HG03064 (cell line): ENCODE measurements around the gene LDLRAD4.

Experiments
- ATAC-seq: cut with Tn5 transposase; IDR thresholded peaks from one replicate; pipeline ENCODE4 v1.9.1; 2021; ENCODE audit warnings: low read depth; ENCODE audit not compliant: unreplicated experiment

The LDLRAD4 gene

DNA sequence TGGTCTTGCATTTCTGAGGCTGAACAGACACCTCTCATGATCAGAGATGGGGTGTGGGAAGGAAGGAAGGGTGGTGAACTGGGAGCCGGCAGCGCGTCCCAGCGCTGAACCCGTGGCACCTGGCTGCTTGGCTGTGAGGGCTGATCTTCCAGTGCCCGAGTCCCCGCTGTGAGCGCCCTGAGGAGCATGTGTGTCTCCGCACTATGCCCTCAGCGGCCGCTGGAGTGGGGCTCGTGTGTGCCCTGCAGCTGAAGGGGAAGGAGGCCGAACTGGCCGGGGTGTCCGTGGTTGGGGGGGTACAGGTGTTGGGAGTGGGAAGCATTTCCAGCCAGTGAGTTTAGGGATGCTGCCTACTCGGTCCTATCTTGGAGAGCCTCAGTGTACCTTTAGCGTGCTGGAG is 82.2 kb downstream of the LDLRAD4 start:
- no peak for ATAC-seq

DNA sequence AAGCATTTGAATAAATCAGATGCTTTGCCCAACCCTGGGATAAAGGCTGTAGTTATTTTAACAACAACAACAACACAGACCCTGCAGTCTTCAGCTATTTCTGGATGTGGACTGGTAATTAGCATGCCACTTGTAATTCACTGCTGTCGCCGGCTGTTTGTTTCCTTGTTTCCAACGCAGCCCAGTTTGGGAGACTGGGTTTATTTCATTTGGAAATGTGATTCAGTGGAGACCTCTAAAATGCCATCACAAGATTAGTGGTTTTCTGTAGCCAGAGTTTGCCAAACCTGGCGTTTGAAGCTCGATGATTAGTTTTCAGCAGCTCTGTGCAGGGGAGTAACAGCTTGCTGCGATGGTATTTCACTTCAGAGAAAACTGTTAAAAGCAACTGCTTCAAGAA is 83.5 kb downstream of the LDLRAD4 start:
- ATAC-seq = no peak

GRCh38 chr18:13302457-13303225 is 84.1 kb downstream of the LDLRAD4 start:
- ATAC-seq = no peak

DNA sequence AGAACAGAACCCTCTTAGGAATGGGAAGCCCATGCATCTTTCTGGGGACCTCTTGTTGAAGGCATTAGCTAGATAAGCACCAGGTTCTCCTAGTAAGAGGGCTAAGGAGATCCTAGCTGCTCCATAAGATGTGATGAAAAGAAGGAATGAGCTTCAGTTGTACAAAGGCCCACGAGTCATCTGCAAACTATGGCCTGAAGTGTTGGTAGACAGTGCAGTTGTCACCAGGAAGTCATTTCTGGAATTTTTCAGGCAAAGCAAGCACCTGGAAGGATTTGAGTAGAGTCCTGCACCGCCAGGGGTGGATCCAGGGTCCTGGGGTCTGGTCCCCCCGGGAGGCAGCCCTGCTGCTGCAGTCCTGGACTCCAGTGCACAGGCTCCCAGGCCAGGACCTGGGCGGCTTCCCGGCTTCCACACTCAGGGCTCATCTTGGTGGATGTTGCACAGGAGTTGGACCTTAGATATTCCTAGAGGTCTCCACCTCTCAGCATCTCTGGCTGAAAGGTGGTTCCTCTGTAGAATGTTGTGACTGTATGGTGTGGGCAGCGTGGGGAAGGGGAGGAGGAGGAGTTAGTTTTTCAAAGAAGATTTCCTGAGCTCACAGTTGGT is 85.3 kb downstream of the LDLRAD4 start:
- ATAC-seq = no peak

- no peak for ATAC-seq
Observed at GRCh38 chr18:13305301-13305700, 86.7 kb downstream of the LDLRAD4 start.

- no peak for ATAC-seq
Observed at GRCh38 chr18:13306583-13306982, 88.0 kb downstream of the LDLRAD4 start.

DNA sequence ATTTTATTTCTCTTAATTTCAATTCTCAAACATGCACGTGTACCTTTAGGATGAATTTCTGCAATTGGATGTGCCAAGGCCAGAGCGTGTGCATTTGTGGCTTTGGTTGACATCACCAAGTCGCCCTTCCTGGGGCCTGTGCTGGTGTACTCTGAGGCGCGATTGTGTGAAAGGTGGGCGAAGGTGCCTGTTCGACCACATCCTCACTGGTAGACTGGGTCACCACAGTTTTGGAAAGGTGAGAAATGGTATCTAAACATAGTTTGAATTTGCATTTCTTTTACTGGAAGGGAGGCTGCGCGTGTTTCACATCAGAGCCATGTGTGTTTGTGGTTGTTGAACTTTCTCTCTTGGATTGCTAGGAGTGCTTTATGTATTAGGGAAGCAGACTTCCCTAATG is 89.8 kb downstream of the LDLRAD4 start:
- ATAC-seq = no peak

DNA sequence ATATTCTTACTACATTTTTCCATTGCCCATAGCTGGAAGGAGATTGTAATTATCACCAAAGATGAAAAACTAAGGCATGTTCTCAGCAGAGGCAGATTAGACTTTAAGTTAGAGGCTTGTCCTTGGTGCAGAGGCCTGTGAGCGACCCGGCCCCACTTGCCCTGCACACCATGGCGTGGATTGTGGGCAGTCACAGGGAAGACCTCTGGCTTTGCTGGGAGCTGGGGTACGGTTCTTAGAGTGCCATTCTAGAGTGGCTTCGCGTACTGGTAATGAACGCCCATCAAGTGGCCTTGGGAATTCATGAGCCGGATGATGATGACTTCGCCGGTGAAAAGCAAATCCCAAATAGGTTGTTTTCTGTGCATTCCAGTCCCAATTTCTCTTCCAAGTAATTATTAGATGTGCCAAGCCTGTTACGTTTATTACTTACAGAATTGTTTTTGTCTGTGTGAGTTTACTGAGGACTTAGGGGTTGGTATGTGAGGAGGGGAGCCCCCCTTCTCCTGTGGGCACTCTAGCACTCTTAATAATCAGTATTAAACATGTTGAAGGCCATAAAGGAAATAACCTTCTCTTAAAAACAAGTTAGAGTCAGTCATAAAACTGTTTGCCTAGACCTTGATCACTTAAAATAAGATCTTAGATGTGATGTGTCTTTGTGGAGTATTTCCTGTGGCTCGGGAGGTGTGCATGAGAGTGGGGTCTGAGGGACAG is 90.6 kb downstream of the LDLRAD4 start:
- no peak for ATAC-seq

DNA sequence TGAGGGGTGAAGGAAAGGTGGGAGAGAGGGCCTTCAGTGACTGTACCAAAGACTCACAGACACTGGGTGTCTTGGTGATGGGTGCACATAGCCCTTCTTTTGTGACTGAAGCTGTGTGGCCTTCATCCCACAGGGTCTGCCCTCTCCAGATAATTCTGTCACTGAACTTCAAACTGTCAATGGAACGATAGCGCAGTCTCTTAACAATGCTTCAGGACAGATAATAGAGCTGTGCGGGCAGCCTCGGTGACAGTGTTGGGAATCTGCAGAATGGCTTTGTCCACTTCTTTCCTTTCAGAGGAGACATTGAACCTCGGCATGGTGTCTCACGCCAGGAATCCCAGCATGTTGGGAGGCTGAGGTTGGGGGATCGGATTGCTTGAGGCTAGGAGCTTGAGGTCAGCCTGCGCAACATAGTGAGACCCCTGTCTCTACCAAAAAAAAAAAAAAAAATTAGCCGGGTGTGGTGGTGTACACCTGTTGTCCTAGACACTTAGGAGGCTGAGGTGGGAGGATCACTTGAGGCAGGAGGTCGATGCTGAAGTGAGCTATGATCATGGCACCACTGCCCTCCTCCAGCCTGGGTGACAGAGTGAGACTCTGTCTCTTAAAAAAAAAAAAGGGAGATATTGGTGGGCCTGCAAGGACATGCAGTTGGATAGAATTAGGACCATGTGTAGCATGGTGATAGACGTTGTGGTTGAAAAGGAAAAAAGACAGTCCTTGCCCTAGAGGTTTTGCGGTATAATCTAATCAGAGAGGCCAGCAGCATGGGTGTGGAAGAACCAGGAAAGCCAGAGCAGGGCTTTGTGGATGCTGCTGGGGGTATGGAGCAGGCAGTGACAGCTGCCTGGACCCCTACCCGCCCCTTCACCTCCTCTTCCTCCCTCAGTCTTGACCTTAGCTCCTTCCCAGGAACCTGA is 91.4 kb downstream of the LDLRAD4 start:
- ATAC-seq = no peak

DNA sequence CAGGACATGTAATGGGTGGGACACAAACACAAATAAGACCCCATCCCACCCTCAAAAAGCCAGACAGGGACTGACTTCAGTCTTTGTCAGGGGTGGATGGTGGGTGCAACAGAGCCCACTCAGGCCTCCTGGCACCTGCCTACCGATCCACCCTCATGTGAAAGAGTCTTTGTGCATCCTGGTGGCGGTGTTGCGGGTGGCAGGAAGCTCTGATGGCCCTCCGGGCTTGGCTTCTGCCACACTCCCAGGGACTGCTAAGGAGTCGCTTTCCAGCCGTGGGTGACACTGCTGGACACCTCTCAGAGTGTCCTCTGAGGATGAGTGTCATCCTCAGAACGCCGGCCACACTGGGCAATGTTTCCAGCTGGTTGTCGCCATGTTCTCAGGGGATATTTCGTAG is 92.6 kb downstream of the LDLRAD4 start:
- no peak for ATAC-seq

DNA sequence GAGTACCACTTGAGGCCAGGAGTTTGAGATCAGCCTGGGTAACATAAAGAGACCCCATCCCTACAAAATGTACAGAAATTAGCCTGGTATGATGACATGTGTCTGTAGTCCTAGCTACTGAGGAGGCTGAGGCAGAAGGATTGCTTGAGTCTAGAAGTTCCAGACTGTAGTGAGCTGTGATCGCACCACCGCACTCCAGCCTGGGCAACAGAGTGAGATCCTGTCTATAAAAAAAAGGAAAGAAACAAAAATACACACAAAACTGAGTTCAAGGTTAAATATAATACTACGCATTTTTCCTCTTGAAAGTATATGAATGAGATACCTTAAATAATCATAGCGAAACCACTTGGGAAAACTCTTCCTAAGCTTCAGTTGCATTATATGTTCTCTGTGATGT is 94.0 kb downstream of the LDLRAD4 start:
- ATAC-seq = no peak

GRCh38 chr18:13313006-13313686 is 94.6 kb downstream of the LDLRAD4 start:
- ATAC-seq = no peak

DNA sequence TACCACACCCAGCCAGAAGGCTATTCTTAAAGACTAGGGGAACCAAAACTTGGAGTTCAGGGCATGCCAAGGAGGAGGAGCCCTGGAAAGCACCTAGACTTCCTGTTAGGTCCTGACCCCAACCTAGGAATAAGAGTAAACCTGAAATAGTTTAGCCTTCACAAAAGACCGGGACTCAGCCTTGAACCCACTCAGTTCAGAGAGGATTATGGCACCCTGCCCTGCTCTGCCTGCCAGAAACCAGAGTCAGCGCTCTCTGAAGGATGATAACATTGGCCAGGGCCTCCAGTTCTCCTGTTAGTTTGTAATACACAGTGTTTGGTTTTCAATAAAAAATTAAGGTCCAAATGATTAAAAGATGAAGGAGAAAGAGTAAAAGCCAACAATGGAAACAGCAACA is 96.4 kb downstream of the LDLRAD4 start:
- no peak for ATAC-seq

GRCh38 chr18:13316063-13316462 is 97.5 kb downstream of the LDLRAD4 start:
- no peak for ATAC-seq

DNA sequence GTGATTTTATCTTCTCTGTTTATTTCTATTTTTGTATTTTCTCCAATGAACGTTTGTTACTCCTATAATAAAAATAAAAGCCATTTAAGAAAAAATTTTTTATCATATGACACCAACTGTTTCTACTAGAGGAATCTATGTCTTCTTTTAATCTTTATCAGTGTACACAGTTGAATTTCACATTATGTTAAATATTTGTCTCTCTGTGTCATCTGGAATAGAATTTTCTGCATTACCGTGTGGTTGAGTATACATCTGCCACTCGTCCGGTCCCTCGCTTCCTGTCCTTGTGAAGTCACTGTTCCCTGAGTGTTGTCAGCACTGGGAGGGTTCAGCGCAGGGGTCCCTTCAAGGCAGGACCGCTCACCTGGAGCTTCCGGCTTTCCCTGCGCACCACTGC is 99.2 kb downstream of the LDLRAD4 start:
- ATAC-seq = no peak

GRCh38 chr18:13318731-13319501 is 100.4 kb downstream of the LDLRAD4 start:
- ATAC-seq = no peak

- ATAC-seq = no peak
Observed at GRCh38 chr18:13319629-13320028, 101.1 kb downstream of the LDLRAD4 start.

- no peak for ATAC-seq
Observed at GRCh38 chr18:13320096-13320495, 101.5 kb downstream of the LDLRAD4 start.

DNA sequence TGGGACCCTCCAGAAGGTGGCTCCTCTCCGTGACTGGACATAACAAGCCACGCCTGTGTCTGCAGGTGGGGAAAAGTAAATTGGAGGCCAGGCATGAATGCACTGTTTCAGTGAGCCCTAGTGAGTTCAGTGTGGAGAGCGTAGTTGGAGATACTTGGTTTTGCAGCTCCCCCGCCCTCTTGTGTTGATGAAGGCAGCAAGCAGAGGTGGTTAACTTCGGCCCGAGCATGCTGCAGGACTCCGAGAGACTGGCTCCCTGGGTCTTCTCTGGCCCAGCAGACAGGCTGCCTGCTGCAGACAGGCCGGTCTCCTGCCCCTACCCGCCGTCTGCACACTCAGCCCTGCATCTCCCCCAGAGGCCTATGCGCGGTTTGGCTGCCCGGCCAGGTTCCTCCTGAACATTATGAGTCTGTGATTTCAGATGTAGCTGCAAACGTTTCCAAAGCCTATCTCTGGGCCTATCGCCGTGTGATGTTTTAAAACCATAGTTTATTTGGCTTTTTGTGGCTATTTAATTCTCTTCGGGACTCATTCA is 102.4 kb downstream of the LDLRAD4 start:
- no peak for ATAC-seq
